GM15510 (cell line): ENCODE data around the gene HDAC4.

Experiments
- POLR2A ChIP-seq: IDR thresholded peaks from 3 replicates; pipeline ENCODE4 v1.6.1; 2011; ENCODE audit warnings: borderline replicate concordance; ENCODE audit not compliant: insufficient read length; ENCODE audit errors: extremely low read depth

HDAC4 gene

DNA sequence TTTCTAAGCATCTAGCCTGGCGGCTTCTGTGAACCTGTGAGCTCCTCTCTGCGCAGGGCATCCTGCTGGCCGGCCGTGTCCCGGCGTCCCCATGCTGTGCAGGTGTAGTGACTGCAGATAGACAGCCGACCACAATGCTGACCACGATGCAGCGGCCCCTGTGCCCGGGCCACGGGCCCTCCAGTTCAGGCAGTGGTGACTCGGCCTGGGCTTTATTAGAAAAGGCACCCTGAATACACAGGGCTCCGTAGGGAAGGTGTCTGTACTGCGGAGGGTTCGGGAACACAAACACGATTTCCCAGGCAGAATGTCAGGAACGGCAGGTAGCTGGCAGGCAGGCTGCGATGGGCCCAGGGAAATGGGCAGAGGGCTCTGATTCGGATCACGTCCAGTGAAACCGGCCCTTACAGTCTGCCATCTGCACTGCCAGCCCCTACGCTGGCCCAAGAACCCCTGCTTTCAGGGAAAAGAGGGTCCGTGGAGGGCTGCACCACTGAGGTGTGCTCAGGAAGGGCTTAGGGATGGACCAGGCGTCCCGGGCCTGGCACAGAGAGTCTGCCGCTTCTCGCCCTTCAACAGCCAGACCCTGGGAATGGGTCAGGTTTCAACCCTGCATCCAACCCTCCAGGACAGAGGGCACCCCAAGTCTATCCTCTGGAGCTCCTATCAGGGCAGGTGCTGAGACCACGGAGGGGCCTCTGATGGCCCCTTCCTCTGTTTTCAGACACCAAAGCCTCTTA is 196.5 kb downstream of the HDAC4 start:
- no peak for TF ChIP-seq POLR2A

DNA sequence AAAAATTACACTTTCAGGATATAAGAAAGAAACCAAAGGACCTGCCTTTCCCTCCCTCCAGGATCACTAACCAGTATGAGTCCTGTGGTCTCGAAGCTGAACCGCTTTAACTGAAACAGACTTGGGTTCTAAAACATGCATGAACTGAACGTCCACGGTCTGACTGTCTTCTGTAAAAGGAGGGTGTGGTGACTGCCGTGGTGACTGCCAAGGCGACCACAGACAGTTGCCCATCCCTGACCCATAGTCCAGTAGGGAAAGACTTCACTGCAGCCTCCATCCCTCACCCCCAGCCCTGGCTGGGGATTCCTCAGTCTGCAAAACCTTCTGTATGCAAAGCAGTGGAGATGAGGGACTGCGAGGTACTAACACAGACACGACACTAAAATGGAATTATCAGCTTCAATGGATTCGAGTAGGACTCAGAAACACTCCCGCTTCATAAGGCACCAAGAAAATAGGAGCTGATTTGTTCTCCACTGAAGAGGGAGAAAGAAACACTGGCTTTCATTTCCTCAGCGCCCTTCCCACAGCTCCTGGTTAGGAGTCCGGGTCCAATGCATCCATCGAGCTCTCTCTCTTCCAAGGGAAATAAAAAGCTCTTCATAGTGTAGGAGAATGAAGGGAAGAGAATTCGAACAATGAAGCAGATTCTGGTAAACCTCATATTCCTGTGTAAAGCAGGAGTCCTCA is 197.2 kb downstream of the HDAC4 start:
- TF ChIP-seq POLR2A, result no peak

DNA sequence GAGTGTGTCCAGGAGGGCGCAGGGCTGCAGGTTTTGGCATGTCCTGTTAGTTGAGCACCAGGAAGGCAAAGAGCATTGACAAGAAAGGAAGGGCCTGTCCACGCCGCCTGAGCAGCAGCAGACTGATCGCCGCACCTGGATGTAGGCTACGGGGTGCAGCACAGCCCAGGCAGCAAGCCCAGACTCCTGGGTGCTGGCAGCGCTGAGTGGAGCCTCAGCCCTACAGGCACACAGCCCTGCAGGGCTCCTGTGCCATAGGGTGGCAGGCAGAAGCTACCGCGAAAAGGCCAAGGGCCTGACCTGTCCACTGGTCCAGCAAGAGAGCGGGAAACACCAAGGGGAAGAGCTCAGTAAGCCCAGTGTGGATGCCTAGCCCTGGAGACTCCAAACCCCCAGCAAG is 198.0 kb downstream of the HDAC4 start:
- TF ChIP-seq POLR2A, result no peak

DNA sequence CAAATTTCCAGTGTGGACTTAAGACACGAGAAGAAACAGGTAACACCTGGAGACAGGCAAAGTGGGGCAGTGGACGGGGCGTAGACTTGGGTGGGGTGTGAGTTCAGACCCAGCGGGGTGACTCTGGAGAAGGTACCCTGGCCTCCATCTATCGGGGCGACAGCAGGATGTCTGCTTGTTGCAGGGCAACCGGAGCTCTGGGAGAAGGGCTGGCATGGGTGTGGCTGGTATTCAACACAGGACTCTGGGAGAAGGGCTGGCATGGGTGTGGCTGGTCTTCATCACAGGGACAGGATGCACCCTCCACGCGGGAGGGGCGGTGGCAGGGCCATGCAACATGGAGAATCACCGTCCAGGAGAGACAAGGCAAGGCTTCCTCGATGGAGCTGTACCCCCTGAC is 198.5 kb downstream of the HDAC4 start:
- TF ChIP-seq POLR2A, result no peak

DNA sequence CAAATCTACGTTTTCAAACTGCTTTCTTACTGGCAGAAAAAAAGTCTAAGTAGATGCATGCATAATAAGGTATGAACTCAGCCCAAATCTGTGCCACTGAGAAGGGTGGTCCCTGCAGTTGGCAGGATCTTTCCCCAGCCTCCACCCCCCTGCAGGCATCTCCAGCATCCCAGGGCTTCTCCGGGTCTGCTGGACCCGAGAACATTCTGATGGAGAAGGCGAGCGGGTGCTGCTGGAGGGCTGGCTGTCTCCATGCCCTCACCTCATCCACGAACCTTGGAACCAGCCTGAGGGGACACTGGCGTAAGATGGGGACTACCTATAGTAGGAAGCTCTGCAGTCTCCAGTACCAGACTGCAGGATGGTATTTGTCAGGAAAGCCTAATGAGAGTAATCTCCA is 198.9 kb downstream of the HDAC4 start:
- no peak for TF ChIP-seq POLR2A

DNA sequence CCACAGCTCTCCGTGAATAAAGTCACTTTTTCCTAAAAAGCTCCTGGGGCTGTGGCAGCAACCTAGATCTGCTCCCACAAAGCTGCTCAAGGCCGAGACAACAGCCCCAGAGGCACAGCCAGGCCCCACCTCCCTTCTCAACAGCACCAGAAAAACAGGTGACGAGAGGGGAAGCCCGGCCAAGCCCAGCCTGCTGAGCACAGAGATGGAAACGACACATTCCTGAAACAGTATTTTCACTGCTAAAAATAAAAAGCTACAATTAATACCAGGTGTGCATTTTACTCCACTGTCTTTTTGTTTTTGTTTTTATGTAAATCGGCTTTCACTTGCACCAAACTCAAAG is 199.3 kb downstream of the HDAC4 start:
- no peak for TF ChIP-seq POLR2A

DNA sequence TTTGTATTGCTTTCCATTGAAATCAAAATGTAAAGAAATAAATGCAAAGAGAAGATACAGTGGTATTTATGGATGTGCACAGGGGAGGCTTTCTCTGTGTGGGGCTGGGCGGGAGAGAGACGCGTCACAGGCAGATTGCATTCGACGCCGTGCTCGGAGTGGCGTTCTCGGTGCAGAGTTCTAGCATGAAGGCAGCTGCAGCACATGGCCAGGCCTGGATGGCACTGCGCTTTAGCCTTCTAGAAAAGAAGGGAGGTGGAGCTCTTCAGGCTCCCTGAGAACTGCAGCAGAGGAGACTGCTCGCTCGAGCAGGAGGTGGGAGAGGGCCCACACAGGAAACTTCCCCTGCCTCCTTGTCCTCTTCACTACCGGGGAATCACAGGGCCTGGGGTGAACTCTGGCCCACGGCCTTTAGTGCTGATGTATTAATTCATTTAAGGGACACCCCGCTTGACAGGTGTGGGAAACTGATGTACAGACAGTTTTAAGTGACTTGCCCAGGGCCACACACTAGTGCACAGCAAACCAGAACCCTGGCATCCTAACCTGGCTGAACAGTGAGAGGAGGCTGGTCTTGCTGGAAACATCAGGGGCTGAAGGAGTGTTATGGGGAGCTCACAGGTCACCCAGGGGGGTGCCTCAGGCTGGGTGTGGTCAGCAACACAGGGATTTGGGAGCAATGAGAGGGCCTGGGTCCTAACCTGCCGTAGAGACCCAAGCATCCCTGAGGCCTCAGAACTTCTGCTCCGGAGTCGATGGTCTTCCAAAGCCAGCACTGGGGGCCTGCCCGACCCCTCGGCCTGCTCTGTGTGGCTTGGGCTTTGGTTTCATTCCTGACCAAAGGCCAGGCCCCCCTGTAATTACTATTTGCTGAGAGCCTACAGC is 199.9 kb downstream of the HDAC4 start:
- no peak for TF ChIP-seq POLR2A

DNA sequence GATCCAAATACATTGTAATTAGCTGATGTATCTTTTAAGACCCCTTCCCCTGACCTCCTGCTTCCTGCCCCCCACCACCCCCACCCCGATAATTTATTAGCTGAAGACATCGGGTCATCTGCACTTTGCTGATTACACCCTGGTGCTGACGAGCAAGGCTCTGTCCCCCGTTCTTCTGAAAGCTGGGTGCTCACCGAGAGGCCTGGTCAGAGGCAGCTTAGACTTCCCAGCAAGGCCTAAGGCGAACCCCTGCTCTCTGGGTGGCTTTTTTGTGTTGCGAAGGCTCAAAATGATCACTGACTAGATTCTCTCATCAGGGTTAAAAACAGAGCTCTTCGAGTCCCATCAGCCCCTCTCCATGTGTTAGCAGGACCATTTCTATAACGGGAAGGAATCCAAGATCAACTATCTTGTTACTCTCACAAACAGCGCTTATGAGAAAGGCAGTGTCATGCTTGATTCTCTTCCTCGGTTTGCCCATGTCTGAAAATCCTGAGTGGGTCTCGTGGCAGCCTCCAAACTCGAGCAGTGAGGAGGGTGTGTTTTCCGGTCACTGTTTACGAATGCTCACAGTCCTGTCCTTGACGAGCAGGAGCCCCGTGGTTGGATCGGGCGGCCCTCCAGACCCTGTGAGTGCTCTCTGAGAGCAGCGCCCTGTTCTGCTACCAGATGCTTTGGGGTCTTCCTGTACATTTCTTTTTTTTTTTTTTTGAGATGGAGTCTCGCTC is 201.6 kb downstream of the HDAC4 start:
- no peak for TF ChIP-seq POLR2A

DNA sequence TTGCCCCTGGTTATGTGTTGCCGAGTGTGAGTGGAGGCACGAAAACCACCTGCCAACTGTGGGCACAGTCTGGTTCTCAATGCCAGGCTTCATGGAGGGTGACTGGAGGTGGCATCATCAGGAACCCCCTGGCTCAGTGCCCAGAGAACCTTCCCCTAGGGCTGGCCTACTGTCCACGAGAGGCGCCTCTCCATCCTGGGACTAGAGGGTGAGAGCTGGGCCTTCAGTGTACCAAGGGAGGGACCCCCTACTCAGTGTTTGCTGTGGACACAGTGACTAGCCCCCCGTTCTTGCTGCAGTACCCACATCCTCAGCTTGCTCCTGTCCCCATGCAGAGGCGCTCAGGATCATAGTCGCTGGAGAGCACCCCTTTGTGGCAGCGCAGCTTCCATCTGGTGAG is 202.6 kb downstream of the HDAC4 start:
- no peak for TF ChIP-seq POLR2A

DNA sequence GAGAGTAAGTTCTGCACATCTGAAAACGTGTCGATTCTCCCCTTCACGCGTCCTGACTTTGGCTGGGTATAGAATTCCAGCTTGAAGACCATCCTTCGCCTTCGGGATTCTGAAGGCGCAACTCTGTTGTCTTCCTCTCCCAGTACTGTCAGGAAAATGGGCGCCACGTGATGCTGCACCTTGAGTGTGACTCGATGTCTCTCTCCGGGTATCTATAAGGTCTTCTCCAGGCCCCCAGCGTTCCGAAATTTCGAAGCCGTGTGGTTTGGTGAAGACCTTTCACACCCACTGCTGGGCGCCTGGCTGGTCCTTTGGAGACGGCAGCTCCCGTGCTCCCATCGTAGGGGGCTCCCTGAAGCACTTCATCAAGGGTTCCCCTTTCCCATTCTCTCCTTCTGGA is 203.7 kb downstream of the HDAC4 start:
- TF ChIP-seq POLR2A, result no peak

DNA sequence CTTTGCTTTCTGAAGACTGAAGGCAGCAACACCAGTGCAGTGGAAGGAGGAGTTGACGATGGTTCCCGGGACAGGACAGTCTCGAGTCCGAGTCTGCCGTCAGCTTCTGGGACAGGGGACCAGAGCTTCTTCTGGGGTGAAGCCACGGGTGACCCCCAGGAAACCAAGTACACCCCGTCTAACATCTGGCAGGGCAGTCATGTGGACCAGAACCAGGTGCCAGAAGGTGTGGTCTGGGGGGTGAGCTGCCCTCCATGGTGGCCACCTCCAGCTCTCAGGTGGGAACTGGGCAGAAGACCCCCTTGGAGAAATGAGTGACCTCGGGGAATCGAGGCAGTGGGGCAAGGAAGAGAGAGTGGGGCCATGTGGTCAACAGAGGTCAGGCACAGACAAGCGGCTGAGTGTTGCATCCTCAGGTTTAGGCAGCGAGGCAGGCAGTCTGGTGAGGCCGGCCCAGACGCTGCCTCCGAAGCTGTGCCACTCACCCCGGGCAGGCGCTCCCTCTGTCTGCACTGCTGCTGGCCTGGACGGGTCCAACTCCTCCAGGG is 204.3 kb downstream of the HDAC4 start:
- no peak for TF ChIP-seq POLR2A

DNA sequence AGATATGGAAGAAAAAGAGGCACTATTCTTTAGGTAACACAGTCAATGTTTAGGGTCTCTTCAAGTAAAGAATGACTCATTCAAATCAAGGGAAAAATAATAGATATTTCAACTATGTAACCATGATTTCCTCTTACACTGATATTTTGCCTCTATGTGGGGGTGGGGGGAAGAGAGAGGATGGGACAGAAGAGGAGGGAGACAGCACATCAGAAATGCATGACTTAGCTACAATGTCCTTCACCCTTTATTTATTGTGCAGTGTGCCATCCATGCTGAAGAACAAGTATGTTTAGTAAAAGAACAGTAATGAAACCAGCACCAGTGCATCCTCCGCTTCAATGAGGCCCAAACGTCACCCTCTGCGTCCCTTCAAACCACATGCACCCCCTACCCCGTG is 204.8 kb downstream of the HDAC4 start:
- no peak for TF ChIP-seq POLR2A

DNA sequence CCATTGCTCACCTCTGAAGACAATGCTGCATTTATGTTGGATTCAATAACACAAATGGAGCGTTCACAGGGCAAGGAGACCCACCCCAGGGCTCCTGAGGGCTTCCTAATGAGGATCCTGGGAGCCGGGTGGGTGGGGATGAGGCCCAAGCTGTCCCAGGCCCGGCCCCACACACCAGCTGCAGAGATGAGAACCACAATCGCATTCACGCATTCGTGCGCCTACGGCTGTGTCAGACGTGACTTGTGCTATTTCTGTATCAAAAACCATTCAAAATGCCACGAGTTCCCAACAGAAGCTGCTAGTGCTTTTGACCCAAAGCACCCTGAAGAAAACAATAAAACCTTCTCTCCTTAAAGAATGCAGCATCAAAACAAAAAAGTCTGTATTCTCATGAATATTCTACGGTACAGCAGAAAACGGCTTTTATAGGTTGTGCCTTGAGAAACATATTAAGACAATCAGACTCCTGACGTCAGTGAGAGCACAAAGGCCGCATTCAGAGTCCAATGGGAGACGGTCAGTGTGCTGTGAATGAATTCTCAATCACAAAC is 205.4 kb downstream of the HDAC4 start:
- TF ChIP-seq POLR2A, result no peak

DNA sequence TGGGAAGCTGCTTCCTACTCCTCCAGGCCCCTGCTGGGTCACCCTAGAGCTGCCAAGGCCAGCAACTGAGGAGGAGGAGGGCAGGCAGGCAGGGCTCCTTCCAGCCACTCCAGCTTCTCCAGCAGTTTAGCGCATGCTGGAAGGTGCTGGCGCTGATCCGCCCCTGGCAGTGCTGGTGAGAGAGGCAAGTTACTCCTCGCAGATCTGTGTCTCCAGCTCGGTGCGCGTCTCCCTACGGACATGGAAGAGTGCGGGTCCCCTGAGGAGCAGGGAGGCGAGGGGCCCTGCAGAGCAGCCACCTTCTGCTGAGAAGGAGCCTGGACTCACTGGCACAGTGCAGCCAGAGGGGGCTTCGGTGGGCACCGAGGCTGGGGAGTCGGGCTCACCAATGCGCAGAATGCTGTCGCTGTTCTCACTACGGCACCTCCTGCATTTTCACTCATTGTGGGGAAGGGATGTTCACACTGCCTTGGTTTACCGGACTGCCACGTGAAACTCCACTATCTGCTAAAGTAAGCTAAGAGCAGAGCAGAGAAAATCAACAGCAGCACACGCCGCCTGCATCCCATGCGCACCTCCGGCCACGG is 206.0 kb downstream of the HDAC4 start:
- no peak for TF ChIP-seq POLR2A

DNA sequence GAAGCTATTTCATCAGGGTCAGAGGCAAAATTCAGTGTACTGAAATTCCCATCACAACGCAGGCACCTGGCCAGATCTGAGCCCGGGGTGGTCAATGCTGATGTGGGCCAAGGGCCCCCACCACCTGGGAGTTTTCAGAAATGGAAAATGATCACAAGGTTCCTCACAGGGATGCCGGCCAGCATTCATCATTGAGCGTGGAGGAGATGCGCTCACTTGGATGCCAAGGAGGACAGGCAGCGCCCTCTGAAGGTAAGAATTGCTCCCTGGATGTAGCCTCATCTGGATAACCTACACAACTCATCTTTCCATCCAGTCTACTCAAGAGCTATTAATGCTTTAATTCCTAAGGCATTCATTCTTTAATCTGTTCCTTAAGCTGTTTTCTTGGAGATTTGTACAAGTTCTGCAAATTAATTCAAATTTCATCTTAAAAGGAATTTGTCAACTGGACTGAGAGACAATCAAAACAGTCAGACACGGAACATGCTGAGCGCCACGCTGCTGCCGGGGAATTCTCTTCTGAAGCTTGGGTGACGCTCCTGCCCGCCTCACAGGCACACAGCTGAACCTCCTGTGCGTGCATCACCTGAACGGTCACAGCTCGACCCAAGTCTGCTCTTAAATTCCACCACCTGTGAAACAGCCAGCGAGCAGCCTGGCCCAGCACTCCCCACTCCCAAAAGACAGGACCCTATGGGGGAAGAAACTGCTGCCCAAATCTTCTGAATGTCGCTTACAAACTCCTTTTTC is 206.7 kb downstream of the HDAC4 start:
- no peak for TF ChIP-seq POLR2A
